C1 segment of cervical spinal cord (tissue), 14 donors: Measurements from ENCODE around the gene LRP1B.

ENCODE experiments used
- DNase-seq, 14 donors: peaks; one replicate each; lab custom pipeline; 2025; lab: John Stamatoyannopoulos, UW

LRP1B gene

DNA sequence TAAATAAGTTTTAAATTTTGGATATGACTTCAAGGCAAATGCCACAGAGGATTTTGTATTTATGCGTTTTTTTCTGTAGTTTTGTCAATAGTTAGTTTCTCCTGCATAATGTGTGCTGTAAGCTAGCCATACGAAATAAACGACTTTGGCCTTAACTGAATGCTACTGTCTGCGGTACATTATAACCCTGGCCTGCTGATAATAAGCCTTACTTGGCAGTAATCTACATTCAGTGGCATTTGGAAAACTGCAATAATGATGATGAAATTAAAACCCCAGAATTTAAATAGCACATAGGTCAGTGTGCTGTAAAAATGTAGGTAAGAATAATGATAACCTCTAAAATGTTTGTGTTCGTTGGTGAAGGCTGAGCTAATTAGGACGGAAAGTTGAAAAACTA, 88.8 kb downstream of the LRP1B start:
- no peak for DNase-seq

DNA sequence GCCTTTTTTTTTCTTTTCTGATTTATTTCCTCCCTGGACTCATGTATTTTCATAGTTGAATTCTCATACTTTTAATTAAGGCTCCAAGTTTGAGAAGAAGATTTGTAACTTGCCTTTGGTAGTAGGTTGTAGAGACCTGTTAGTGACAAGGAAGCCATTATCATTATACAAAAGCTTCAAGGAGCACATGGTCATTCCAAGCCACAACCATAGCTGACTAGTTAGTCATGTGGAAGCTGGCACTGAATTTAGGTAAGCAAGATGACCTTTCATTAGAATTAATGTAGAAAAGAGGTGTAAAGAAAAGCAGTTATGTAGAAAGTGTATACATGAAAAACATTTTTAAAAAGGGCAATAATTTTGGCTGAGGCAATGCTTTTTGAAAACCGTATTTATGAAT, 89.7 kb downstream of the LRP1B start:
- DNase-seq: no peak

DNA sequence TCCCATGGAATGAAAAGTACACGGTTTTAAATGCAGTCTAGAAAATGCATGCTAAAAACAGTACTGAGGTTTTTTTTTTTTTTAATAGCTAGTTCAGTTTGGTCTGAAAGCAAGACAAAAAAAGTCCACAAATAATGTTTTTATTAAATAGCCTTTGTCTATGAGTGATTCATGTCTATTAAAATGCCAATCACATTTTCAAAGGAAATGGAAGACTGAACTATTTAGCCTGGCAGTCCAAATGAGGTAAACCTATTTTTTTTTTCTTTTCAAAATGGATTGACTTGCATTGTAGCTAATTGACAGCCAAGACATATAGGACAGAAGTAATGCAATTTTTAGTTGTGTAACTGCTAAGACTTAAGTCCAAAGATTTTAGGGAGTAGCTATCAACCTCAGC, 90.3 kb downstream of the LRP1B start:
- no peak for DNase-seq

DNA sequence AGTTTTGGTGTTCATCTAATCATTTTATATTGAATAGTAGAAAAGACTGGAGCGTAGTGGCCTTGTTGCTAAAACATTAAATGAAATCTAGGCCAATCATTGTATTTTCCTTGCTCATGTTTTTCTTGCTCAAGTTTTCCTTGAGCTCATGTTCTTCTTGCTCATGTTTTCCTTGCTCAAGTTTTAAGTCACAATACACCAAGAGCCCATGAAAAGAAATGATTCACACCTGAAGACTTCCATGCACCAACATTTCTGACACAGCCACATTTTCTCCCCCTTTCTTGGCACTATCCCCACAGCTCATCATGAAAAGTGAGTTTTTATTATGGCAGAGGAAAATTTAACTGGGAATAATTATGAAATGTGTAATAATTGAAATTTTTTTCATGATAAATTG, 92.0 kb downstream of the LRP1B start:
- DNase-seq: no peak

DNA sequence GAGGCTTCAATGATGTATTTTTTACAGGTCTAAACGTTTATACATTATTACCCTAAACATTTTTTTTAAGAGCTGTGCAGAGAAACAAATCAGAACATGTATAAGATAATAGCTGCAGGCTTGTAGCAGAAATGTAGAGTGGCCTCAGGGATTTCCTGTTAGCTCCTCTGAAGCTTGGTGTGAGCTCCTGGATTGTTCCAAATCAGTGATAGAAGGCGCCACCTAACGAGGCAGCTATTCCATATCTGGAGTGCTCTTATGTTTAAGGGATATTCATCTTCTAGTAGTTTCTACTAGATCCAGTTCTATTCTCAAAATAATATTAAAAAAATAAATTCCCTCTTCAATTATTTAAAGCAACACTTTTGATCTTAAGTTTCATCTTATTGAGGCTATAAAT, 93.1 kb downstream of the LRP1B start:
- DNase-seq: no peak

DNA sequence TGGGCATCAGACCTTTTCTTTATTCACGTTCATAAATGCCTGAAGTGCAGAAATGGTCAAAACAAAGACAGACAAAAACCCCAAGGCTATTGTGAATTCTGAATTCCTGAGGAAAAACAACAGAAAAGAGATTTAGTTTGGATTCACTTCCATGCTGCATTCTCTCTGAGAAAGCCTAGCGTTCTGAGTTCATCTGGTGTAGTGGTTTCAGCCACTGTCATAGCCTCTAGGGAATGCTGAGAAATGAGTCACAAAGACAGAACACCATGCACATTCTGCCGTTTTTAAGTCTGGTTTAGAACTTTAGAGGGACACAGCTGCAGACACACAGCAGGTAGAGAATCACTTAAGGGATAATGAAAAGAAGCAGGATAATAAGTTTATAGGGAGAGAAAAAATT, 93.8 kb downstream of the LRP1B start:
- peak in 1 of 14 donors; percentile 2 for DNase-seq

DNA sequence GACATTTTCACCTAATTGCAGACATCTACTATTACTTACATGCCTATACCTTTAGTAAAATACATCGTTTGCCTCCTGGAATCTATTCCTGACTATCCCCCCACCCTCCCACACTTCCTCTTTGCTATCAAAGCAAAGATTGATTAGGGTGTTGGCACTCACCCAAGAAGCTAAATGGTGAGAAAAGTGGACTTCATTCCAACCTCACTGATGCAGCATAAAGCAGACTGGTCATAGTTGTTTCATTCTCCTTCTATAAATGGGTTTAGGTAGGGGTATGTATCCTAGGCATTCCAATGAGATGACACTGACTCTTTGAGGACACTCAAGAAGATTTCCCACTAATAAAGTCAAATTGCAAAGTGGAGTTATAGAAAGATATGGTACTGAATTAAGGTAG, 97.4 kb downstream of the LRP1B start:
- DNase-seq: no peak

DNA sequence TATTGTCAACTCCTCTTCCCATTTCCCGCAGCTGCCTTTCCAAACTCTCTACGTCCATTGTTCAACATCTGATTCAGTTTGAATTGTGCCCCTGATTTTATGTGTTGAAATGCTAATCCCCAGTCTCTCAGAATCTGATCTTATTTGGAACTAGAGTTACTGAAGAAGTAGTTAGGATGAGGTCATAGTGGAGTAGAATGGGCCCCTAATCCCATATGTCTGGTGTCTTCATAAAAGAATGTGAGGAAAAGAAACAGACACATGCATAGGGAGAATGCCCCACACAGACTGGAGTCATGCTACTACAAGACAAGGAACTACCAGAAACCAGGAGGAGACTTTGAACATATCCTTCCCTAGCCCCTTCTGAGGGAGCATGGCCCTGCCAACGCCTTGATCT, 99.2 kb downstream of the LRP1B start:
- DNase-seq: no peak

DNA sequence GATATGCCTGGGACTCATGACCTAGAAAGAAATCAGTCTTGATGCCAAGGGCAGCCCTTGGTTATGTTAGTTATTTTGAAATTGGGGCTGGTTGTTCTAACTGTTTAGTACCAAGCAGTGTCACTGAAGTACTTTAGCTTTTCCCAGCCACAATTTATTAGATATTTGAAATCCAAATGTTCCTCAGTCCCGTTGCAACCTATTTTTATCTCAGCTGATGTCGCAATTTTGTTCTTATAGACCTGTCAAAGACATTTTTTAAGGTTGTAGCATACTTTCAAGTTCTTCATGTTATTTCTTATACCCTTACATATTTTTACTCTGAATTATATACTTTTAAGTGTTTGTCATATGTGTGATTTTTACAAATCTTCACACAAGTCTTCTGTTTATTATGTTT, 100.1 kb downstream of the LRP1B start:
- DNase-seq: no peak

DNA sequence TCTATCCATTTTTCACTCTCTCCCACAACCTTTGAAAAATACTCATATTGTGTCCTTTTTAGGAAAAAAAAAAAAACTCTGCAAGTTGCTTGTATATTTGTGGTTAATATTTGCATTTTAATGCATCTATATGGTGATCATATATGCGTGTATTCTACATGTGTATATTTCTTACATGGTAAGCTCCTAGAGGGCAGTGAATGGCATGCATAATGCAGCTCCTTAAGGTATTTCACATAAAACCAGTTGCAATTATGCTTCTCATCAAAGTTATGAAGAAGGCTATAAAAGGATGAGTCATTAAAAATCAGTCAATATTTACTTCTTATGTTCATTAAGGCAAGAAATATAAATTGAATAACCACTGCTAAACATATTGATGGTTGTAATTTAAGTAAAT, 100.8 kb downstream of the LRP1B start:
- DNase-seq: no peak

DNA sequence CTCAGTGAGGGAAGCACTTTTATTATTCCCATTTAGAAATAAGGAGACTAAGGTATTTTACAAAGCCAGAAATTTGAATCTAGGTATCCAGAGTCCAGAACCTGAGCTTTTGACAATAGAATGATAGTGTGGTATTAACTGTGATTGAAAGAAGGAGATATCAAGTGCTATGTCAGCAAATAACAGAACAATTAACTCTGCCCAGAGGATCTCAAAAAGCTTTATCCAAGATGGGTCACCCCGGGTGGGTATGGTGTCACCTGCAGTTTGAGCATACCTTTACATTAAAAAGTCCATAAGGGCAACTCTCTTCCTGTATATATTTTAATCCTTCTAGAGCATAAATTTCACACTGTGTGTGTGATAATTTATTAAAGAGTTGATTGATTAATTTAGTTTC, 105.4 kb downstream of the LRP1B start:
- no peak for DNase-seq

DNA sequence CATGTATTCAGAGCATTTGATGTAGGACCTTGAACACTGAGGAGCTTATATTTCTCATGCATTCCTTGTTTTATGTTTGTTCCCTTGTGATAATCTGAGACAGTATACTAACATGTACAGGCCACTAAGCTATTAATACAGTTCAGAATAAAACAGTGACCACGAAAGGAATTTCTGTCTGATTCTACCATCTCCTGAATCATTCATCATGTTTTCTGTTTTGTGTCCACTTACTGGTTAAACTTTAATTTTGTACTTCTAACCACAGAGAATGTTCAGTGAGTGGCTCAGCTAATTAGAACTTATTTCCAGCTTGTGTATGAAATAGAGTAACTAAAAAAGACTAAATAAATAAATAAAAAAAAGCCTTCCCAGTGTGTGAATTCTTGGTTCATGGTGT, 110.4 kb downstream of the LRP1B start:
- DNase-seq: no peak

DNA sequence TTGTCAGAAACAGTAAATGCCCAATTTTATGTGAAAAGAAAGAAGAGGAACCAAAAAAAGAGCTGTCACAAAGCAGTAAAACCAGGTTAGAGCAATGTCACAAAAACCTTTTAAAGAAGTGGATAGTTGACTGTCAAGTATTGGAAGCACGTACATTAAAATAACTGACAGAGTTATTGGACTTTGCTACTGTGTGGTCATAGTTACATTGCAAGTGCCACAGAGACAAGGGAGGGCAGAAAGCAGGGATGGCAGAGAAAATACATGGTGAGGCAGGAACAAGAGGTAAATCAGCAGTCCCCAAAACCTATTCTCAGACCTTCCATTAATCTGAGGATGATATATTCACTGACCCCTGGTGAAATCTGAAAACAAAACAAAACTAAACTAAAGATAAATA, 116.3 kb downstream of the LRP1B start:
- DNase-seq: no peak

DNA sequence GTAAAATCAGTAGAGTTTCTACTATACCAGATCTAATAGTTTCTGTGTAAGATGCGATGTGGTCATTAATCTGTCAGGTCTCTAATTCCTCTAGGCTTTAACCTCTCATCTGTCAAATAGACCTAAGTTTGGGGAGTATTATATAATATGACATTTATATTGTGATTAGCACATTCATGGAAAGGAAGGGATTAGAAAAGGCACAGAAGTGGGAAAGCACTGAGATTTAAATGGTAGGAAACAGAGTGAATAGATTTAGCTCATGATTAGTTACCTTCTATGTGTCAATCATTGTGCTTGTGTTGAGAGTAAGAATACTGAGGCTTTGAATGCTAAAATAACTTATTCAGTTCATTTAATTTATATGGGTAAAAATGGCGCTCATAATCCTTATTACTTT, 118.0 kb downstream of the LRP1B start:
- no peak for DNase-seq

DNA sequence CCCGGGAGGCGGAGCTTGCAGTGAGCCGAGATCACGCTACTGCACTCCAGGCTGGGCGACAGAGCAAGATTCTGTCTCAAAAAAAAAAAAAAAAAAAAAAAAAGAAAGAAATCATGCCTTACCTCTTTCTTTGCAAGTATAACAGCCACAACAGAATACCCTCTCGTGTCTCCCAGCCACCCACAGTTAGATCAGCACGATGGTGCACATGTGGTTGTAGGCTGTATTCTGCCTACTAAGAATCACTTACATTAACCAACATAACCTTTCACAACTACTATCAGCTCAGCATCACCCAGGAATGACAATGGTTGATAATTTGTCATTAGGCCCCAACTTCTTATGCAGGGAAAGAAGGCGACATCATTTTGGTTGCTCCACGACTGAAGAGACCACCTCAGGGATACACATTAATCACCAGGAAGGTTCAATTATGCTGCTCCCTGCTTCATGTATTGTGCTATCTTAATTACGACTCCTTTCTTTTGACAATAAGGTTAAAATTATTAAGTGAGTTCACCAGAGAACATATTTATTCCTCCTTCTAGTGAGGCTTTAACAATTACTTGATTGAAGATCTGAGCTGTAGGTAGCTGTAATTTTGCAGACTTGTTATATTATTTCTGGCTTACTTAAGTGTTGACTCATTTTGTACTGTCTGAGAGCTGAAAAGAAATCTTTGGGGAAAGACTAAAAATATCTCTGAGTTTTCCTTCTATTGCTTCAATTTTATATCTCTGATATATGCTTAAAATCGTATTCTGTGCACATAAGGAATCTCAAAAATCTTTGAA, 120.1 kb downstream of the LRP1B start:
- DNase-seq: no peak

DNA sequence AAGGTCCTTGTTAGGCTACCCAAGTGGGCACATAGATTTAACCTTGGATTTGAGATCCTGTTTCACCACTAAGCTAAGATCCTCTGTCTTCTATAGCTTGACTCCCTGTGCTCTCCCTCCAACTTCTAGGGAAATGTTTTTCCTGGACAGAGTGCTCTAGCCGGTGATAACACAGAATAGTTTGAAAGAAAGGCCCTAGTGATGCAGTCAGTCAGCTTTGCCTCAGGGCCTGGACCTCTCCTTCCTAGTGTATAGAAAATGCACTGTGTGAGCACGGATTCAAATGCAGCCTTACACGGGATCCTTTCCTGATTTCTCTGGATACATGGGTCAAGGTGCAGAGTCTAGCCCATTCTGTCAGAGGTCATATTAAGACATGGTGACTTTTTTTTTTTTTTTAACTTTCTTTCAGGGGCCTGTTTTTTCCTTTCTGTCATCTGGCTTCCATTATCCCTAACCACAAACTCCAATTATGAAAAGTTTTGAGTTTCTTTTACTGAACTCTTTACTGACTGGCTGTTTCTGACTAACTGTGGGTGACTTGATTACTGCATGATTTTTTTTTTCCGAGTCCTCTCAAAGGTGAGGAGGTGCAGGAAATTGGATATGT, 122.6 kb downstream of the LRP1B start:
- DNase-seq: no peak

DNA sequence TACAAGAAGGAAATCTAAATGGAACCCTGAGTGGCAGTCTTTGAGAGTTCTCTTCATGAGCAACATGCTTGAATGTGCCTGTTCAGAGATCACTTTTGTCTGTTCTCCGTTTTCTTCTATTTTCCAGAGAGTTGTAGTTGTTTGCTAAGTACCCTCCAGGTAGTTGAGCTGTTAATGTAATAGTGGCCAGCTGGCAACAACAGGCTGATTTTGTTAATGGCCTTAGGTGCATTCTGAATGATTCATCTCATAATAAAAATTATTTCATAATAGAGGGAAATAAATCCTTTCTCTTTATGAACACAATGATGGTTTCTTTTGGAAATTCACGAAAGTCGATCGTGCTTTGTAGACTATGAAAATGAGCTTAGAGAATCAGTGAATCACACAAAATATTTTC, 136.8 kb downstream of the LRP1B start:
- DNase-seq: no peak

DNA sequence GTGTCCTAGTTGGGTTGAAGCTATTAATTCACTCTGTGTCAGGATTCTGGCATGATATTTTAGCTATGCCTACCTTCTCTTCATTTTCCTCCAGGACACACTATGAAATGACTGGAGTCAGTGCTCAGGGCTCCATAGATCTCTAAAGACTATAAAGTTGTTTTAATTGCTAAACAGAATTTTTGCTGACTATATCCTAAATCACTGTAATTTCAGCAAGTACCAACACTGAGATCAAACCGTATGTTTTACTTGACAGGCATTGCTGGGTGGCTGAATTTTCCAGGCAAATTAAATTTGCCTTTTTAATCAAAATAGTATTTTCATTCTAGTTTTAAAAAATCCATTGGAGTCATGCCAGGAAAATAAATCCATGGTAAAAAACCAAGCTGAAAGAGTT, 138.1 kb downstream of the LRP1B start:
- no peak for DNase-seq

DNA sequence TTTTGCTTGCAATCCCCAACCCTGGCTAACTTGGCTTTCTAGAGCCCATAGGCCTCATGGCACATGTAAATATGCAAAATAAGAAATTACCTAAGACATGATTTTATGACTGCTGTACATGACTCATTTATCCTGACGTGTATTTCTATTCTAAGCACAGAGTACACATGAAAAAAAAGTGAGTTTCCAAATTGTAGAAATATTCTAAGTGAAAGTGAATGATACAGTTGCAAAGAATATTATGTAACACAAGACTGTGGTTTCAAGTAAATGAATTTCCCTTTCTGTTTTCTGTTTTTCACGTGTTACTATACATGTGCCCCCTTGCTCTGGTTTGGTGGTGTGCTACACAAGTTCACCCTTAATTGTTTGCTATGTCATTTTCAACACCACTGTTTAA, 162.4 kb downstream of the LRP1B start:
- DNase-seq: no peak

DNA sequence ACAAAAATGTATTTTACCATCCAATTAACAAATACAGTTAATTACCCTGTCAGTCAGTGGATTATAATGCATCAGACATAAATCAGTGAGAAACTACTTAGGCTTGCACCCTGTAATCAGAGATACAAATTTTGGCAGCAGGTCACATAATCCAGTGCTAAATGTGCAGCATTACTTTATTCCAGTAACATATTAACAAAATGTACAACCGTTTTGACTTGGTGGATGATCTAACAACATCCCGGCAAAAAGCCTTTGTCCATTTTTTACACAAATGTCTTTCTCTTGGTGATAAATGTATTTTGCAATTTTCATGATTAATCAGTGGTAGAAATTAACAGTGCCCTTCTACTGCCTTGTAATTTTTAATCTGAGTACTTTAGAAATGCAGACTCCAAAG, 162.8 kb downstream of the LRP1B start:
- no peak for DNase-seq

DNA sequence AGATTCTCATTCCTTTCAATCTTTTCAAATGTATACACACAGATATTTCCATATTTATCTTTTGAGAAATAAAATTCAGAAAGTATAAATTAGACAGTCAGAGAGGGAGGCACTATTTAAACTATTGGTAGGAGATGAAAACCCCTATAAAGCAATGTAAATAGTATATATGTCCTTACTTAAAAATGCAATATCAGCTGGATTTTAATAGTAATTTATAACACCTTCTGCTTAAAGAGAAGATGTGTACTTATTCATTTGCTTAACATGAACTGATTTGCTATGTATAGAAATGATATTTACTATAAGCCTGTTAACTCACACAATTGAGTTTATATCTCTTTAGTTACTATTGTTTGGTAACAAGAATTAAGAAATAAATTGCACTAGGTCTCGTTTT, 163.3 kb downstream of the LRP1B start:
- DNase-seq: no peak

DNA sequence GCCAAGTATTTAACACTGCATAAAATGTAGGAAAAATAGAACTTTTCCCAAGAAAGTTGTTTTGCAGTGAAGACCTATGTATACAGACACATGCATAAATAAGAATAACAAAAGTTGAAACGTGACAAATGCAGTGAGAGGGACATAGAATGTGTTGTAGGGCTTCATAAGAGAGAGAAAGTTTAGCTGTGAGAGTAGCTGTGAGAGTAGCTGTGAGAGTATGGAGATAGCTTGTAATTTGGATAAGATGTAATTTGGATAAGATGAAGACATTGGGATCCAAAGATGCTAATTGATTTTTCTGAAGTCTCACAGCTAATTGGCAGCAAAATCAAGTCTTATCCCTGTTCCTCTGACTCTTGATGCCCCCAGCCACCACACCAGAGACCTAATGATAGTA, 170.9 kb downstream of the LRP1B start:
- no peak for DNase-seq

DNA sequence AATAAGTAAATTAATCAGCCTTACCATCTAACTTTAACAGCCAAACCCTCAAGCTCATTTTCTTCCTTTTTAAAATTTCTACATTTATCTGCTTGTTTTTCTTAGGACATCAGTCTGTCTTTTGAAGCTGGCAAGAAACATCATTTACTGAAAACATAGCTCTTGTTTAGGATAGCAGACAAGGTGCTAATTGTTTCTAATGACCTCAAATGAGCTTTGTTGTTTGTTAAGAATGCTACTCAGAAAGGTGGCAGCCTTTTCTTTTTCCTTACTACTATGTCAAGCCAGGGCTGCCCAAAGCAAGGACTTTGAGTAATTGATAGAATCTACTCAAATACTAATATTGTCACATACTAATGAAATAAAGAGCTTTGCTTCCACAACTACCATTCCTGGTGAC, 171.8 kb downstream of the LRP1B start:
- DNase-seq: no peak
